Anterior cingulate cortex (tissue), 58 donors: Measurements from ENCODE around the gene SPECC1.
"Not testable (repeated sequence)": the region's sequence is repeated elsewhere in the genome, so short reads cannot be mapped to it uniquely, and the experiment has no call there.

Experiments used
- DNase-seq, 58 donors: peaks; one replicate each; lab custom pipeline; 2025; lab: John Stamatoyannopoulos, UW

Gene SPECC1

GRCh38 chr17:20009302-20010098, at the start of gene SPECC1:
Gene SPECC1, plus strand, starts transcription at chr17:20009359. Its CDS starts 87,293 bp downstream, at chr17:20096652.
- DNase-seq, result peak in 42 of 58 donors; percentile 17 to 89 (median 67)

- not testable (repeated sequence) for DNase-seq
Measured at GRCh38 chr17:19962954-19963353, 46.2 kb upstream of the SPECC1 start.

- no peak for DNase-seq
Measured at GRCh38 chr17:19973156-19973555, 36.0 kb upstream of the SPECC1 start.

GRCh38 chr17:19975601-19976000, 33.6 kb upstream of the SPECC1 start:
- DNase-seq, result no peak

- DNase-seq, result peak; percentile 48 to 97 (median 90)
Measured at GRCh38 chr17:19977293-19978208, 31.6 kb upstream of the SPECC1 start, which contains the start of gene AKAP10. Gene AKAP10, minus strand, starts transcription at chr17:19977828. Its CDS starts 149 bp downstream, at chr17:19977679.

GRCh38 chr17:19978209-19978802, 30.9 kb upstream of the SPECC1 start:
- peak in 10 of 58 donors; percentile 25 to 79 (median 67) for DNase-seq

- no peak for DNase-seq
Measured at GRCh38 chr17:19978805-19979211, 30.4 kb upstream of the SPECC1 start.

- peak in 3 of 58 donors; percentile 6 to 26 (median 26) for DNase-seq
Measured at GRCh38 chr17:19979917-19980770, 29.0 kb upstream of the SPECC1 start.

- DNase-seq, result no peak
Measured at GRCh38 chr17:19986941-19987861, 22.0 kb upstream of the SPECC1 start.

GRCh38 chr17:19987897-19988296, 21.3 kb upstream of the SPECC1 start:
- no peak for DNase-seq

GRCh38 chr17:19991252-19991885, 17.8 kb upstream of the SPECC1 start:
- DNase-seq, result no peak

- DNase-seq, result peak; percentile 19 to 92 (median 81)
Measured at GRCh38 chr17:19992803-19993713, 16.1 kb upstream of the SPECC1 start.

GRCh38 chr17:19996086-19996485, 13.1 kb upstream of the SPECC1 start:
- no peak for DNase-seq

- peak in 1 of 58 donors; percentile 20 for DNase-seq
Measured at GRCh38 chr17:19996502-19996901, 12.7 kb upstream of the SPECC1 start.

- DNase-seq, result peak in 18 of 58 donors; percentile 19 to 68 (median 50)
Measured at GRCh38 chr17:20008242-20009051, 712 bp upstream of the SPECC1 start.

- peak in 30 of 58 donors; percentile 17 to 82 (median 73) for DNase-seq
Measured at GRCh38 chr17:20009052-20009301, 182 bp upstream of the SPECC1 start.
